ENCODE results near the gene SPECC1.

- TF ChIP-seq CTCF (IDR thresholded peaks at IDR 0.05; ENCODE audit: insufficient read depth, low read length) (no peak), POLR2AphosphoS5 (IDR thresholded peaks at IDR 0.05; ENCODE audit: low read depth) (no peak), REST (IDR thresholded peaks at IDR 0.05; ENCODE audit: insufficient replicate concordance, low read depth) (no peak)
Measured at GRCh38 chr17:20235747-20236146, 226.6 kb downstream of the SPECC1 start.

All from HL-60 (cell line).